Activated CD4-positive, alpha-beta memory T cell treated with anti-CD3 and anti-CD28 coated beads, Interleukin-2, amount 10 ng/mL, durations not matched to agents 7 days and 5 days (primary cell): Measurements from ENCODE around the gene SHBG. TPM values are rescaled to one million over a fixed set of nuclear protein-coding genes. Genes with fewer than 3 reads are reported as not detected.
"Not testable (repeated sequence)": the region's sequence is repeated elsewhere in the genome, so short reads cannot be mapped to it uniquely, and the experiment has no call there.

Source experiments
- CTCF ChIA-PET: fragments of 350-600 bp; sonication (Branson Sonifier 250); formaldehyde crosslinking; loops from one replicate; lab custom pipeline; 2021; ENCODE audit warnings: antibody characterized with exemption, inconsistent platforms; lab: Charles Lee
- POLR2A ChIA-PET: fragments of 350-600 bp; sonication (Branson Sonifier 250); formaldehyde crosslinking; loops from one replicate; lab custom pipeline; 2021; ENCODE audit warnings: antibody characterized with exemption; lab: Charles Lee
- DNase-seq: peaks from one replicate; pipeline ENCODE4 v3.0.0-alpha.2; 2020
- H3K27ac Mint-ChIP-seq: one replicate; pipeline ENCODE4 v1.8.0; 2021; ENCODE audit warnings: mild to moderate bottlenecking, mixed read lengths
- H3K27me3 Mint-ChIP-seq: one replicate; pipeline ENCODE4 v1.8.0; 2021; ENCODE audit warnings: mixed read lengths
- H3K36me3 Mint-ChIP-seq: one replicate; pipeline ENCODE4 v1.8.0; 2021; ENCODE audit warnings: low read depth, mixed read lengths
- H3K4me1 Mint-ChIP-seq: one replicate; pipeline ENCODE4 v1.8.0; 2021; ENCODE audit warnings: mixed read lengths
- H3K4me3 Mint-ChIP-seq: one replicate; pipeline ENCODE4 v1.8.0; 2021; ENCODE audit warnings: mild to moderate bottlenecking, mixed read lengths
- H3K9me3 Mint-ChIP-seq: one replicate; pipeline ENCODE4 v1.8.0; 2021; ENCODE audit warnings: mixed read lengths
- total RNA-seq, 2 experiments: library from RNA; stranded (reverse); gene quantifications; one replicate each; pipeline ENCODE4 v1.2.3, GENCODE V29; 2021

SHBG gene
- total RNA-seq, 2 experiments from 2014 or later = not detected

DNA sequence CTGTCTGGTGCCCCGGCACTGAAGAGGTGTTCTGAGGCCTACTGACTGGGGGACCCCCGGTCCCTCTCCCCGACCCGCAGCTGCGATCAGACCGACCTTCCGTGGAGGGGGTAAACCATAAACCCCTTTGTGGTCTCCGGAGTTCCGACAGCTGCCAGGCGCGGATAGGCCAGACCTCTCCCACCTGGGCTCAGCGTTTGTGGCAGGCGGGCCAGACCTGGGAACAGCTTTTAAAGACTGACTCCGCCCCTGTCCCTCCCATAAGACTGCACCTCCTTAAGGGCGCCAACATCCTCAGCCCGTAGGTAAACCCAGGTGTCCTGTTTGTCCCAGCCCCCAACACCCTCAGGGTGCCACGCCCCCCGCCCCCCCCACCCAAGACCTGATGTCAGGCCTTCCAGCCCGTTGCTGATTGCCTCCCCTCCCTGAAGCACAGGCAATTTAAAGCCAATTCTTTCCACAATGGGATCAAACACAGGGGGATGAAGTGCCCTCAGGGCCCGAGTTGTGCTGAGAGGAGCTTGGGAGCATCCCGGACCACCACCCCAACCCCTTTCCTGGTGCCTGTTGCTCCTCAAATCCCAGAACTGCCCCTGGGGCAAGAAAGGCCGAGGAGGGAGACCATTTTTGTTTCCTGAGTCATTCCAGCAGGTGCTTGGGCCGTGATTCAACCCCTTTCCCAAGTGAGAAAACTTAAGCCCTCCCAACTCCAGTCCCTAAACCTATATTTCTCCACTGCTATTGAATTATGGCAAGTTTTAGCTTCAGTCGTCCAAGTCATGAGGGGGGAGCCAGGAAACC, 39.8 kb upstream of the SHBG start, which contains the start of gene SOX15:
TSS of gene SOX15 (minus strand) at position 204 of the 801 bp plus-strand sequence. CDS start 418 bp downstream, outside the sequence.
- Mint-ChIP-seq H3K4me1 (peaks cover 16% of the 10 kb centered on the region), H3K27ac (peak within 1 kb of the TSS; percentile 26), H3K4me3 (no peak within 1 kb of the TSS), H3K36me3 (peaks cover 61% of the 10 kb centered on the region), H3K27me3 (no peaks in the 10 kb centered on the region), H3K9me3 (no peaks in the 10 kb centered on the region)
- no peak for DNase-seq
- ChIA-PET POLR2A (interaction anchor here (0.8 to 2.3 kb wide), 7 partner anchors 10 to 98 kb away, joined by 3 to 17 read pairs (median 4); partner anchors contain the start of genes CD68, TP53 and WRAP53), CTCF (interaction anchor here (0.7 to 2.4 kb wide), 22 partner anchors 9 to 254 kb away, joined by 3 to 24 read pairs (median 4); partner anchors contain the start of genes ACAP1, CHRNB1, FXR2 and SENP3)

GRCh38 chr17:7590743-7591142, 39.2 kb upstream of the SHBG start:
- ChIA-PET POLR2A (interaction anchor here (0.8 to 2.1 kb wide), 4 partner anchors 11 to 97 kb away, joined by 3 to 8 read pairs (median 6); partner anchors contain the start of genes CD68, TP53 and WRAP53), CTCF (interaction anchor here (0.7 to 2.4 kb wide), 4 partner anchors 11 to 97 kb away, joined by 3 to 12 read pairs (median 8); partner anchors contain the start of genes SENP3 and TP53)
- Mint-ChIP-seq H3K9me3 (no peaks in the 10 kb centered on the region), H3K27ac (no peak overlapping the region), H3K4me3 (no peak overlapping the region), H3K4me1 (peaks cover 9% of the 10 kb centered on the region), H3K27me3 (no peaks in the 10 kb centered on the region), H3K36me3 (peaks cover 64% of the 10 kb centered on the region)
- DNase-seq = no peak

GRCh38 chr17:7591596-7591995, 38.3 kb upstream of the SHBG start:
- H3K4me3 Mint-ChIP-seq = no peak overlapping the region
- H3K4me1 Mint-ChIP-seq = peaks cover 4% of the 10 kb centered on the region
- ChIA-PET CTCF (no interaction called here), POLR2A (interaction anchor here (1.4 kb wide), 1 partner anchor 13 kb away, joined by 3 read pairs; the partner anchor contains the start of gene CD68)
- H3K9me3 Mint-ChIP-seq = no peaks in the 10 kb centered on the region
- H3K27ac Mint-ChIP-seq = no peak overlapping the region
- no peaks in the 10 kb centered on the region for H3K27me3 Mint-ChIP-seq
- peaks cover 68% of the 10 kb centered on the region for H3K36me3 Mint-ChIP-seq
- no peak for DNase-seq

GRCh38 chr17:7592422-7593021, 37.4 kb upstream of the SHBG start:
- H3K9me3 Mint-ChIP-seq = no peaks in the 10 kb centered on the region
- DNase-seq = no peak
- peaks cover 2% of the 10 kb centered on the region for H3K4me1 Mint-ChIP-seq
- ChIA-PET CTCF (interaction anchor here (0.6 kb wide), 1 partner anchor 23 kb away, joined by 3 read pairs; no protein-coding TSS in a partner anchor), POLR2A (interaction anchor here (1.1 to 3.1 kb wide), 3 partner anchors 8 to 95 kb away, joined by 3 to 21 read pairs (median 4); partner anchors contain the start of genes CD68, MPDU1 and TP53)
- H3K4me3 Mint-ChIP-seq = no peak overlapping the region
- no peak overlapping the region for H3K27ac Mint-ChIP-seq
- peaks cover 66% of the 10 kb centered on the region for H3K36me3 Mint-ChIP-seq
- H3K27me3 Mint-ChIP-seq = no peaks in the 10 kb centered on the region

GRCh38 chr17:7593296-7593695, 36.6 kb upstream of the SHBG start:
- DNase-seq = no peak
- no peak overlapping the region for H3K4me3 Mint-ChIP-seq
- no peak overlapping the region for H3K27ac Mint-ChIP-seq
- peaks cover 60% of the 10 kb centered on the region for H3K36me3 Mint-ChIP-seq
- H3K4me1 Mint-ChIP-seq = peaks cover 2% of the 10 kb centered on the region
- ChIA-PET CTCF (no interaction called here), POLR2A (interaction anchor here (1.1 to 3.1 kb wide), 2 partner anchors 9 to 94 kb away, joined by 4 to 21 read pairs; partner anchors contain the start of genes MPDU1 and TP53)
- H3K9me3 Mint-ChIP-seq = no peaks in the 10 kb centered on the region
- no peaks in the 10 kb centered on the region for H3K27me3 Mint-ChIP-seq

- H3K27ac Mint-ChIP-seq, CTCF ChIA-PET, H3K4me1 Mint-ChIP-seq, DNase-seq, H3K4me3 Mint-ChIP-seq, H3K9me3 Mint-ChIP-seq, POLR2A ChIA-PET, H3K27me3 Mint-ChIP-seq: not testable (repeated sequence)
- peaks cover 63% of the 10 kb centered on the region for H3K36me3 Mint-ChIP-seq
These were observed 32.4 kb upstream of the SHBG start for GRCh38 chr17:7597561-7597960.

- Mint-ChIP-seq H3K27me3 (no peaks in the 10 kb centered on the region), H3K27ac (no peak overlapping the region), H3K4me3 (no peak overlapping the region), H3K4me1 (peaks cover 5% of the 10 kb centered on the region), H3K36me3 (peaks cover 38% of the 10 kb centered on the region), H3K9me3 (no peaks in the 10 kb centered on the region)
- ChIA-PET POLR2A (interaction anchor here (1.0 kb wide), 1 partner anchor 78 kb away, joined by 3 read pairs; no protein-coding TSS in a partner anchor), CTCF (no interaction called here)
- DNase-seq = no peak
These were observed 23.7 kb upstream of the SHBG start for GRCh38 chr17:7606280-7606679.

DNA sequence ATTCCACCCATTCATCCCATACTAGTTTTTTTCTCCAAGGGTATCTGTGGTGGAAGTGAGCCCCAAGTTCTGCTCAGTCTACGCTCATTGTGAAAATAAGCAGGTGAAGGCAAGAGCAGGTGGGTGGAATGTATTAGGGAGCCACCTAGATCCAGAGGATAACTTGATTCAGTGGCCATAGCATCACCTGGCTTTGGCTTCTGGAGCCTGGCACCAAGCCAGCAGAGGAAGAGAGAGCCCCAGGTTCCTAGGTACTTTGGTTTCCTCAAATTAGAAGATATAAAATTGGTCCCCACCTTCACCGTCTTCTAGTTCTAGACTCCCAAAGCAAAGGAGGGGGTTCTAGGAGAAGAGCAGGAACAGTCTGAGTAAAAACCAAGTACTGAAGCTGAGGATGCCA, 19.3 kb upstream of the SHBG start:
- no peak for DNase-seq
- Mint-ChIP-seq H3K36me3 (peaks cover 19% of the 10 kb centered on the region), H3K27me3 (no peaks in the 10 kb centered on the region), H3K27ac (no peak overlapping the region), H3K9me3 (no peaks in the 10 kb centered on the region), H3K4me3 (no peak overlapping the region), H3K4me1 (peaks cover 30% of the 10 kb centered on the region)
- ChIA-PET POLR2A (interaction anchor here (1.2 to 2.0 kb wide), 2 partner anchors 27 to 31 kb away, joined by 3 to 8 read pairs; partner anchors contain the start of genes CD68 and MPDU1), CTCF (interaction anchor here (0.6 to 1.4 kb wide), 2 partner anchors 10 to 379 kb away, joined by 3 read pairs; no protein-coding TSS in a partner anchor)

DNA sequence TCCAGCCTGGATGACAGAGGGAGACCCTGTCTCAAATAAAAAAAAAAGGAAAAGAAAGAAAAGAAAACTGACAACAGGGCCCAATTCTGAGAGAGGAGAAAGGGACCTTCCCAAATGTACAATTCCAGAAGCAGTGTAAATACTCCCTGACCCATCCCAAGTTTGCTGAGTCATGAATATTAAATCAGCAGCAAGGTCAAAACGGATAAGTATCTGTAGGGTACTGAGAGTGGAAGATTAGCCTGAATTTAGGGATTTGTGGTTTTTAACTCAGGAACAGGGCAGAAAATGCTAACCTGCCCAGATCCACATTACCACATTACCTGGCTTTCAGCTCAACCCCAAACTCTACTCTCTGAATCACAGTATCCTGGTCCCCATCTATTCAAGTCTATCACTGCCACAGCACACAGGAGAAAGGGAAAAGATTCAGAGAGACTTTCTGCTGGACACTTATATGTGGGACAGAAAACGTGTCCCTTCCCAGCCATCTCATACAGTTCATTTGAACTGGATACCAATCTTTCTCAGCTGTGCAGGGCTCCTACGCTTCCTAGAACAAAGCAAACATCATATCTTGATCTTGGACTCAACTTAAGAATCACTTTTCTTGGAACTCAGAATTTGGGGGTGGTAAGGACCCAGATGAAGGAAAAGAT, 18.2 kb upstream of the SHBG start:
- Mint-ChIP-seq H3K27ac (peak overlapping the region; percentile 55), H3K4me1 (peaks cover 30% of the 10 kb centered on the region), H3K9me3 (no peaks in the 10 kb centered on the region), H3K27me3 (no peaks in the 10 kb centered on the region), H3K36me3 (peaks cover 16% of the 10 kb centered on the region), H3K4me3 (peak overlapping the region; percentile 39)
- CTCF ChIA-PET = interaction anchor here (0.8 to 5.1 kb wide), 2 partner anchors 51 to 75 kb away, joined by 3 to 56 read pairs; partner anchors contain the start of genes TP53 and WRAP53
- no peak for DNase-seq
- POLR2A ChIA-PET = interaction anchor here (1.2 to 2.0 kb wide), 5 partner anchors 28 to 208 kb away, joined by 3 to 8 read pairs (median 3); partner anchors contain the start of genes CD68, MPDU1, TMEM256 and WRAP53

GRCh38 chr17:7612294-7612640, 17.7 kb upstream of the SHBG start:
- H3K27ac Mint-ChIP-seq = peak overlapping the region; percentile 55
- POLR2A ChIA-PET = interaction anchor here (1.2 kb wide), 3 partner anchors 76 to 208 kb away, joined by 3 to 5 read pairs (median 3); partner anchors contain the start of genes TMEM256 and WRAP53
- H3K27me3 Mint-ChIP-seq = no peaks in the 10 kb centered on the region
- H3K4me1 Mint-ChIP-seq = peaks cover 30% of the 10 kb centered on the region
- peak overlapping the region; percentile 39 for H3K4me3 Mint-ChIP-seq
- H3K36me3 Mint-ChIP-seq = peaks cover 16% of the 10 kb centered on the region
- DNase-seq = no peak
- no peaks in the 10 kb centered on the region for H3K9me3 Mint-ChIP-seq
- CTCF ChIA-PET = interaction anchor here (0.8 to 5.1 kb wide), 2 partner anchors 52 to 74 kb away, joined by 3 to 56 read pairs; partner anchors contain the start of genes TP53 and WRAP53

DNA sequence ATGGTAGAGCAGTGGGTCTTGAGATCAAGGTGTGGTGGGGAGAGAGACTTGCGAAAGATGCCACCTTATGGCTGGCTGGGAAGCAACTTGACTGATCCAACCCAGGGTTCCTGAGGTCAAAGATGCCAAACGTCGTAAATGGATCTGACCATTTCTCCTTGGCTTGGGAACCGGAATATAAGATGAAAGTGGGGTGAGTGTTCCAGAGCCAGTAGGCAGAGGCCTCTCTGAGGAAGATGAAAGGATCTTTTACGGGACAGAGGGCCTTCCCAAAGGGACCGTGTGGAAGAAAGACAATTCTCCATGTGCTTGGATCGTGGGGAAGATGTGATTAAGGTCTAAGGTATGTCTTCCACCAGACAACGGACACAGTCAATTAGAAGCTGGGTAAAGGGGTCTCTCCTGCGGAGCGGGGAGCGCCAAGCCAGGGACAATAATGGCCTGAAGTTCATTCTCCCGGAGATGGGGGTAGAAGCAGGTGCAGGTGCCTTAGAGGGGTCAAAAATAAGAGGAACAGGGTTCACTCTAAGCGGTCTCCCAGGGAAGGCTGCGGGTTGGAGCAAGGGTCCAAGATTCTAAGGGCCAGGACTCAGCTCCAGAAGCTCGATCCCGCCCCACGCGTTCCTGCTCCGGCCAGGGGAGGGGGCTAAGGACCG, 16.0 kb upstream of the SHBG start:
- peaks cover 16% of the 10 kb centered on the region for H3K36me3 Mint-ChIP-seq
- no peaks in the 10 kb centered on the region for H3K27me3 Mint-ChIP-seq
- peaks cover 30% of the 10 kb centered on the region for H3K4me1 Mint-ChIP-seq
- ChIA-PET CTCF (interaction anchor here (1.1 to 5.1 kb wide), 6 partner anchors 15 to 179 kb away, joined by 3 to 56 read pairs (median 4); partner anchors contain the start of genes TMEM102, TP53 and WRAP53), POLR2A (interaction anchor here (0.6 to 4.8 kb wide), 11 partner anchors 8 to 130 kb away, joined by 3 to 62 read pairs (median 4); partner anchors contain the start of genes CD68, MPDU1, POLR2A and SAT2)
- H3K9me3 Mint-ChIP-seq = no peaks in the 10 kb centered on the region
- no peak for DNase-seq
- peak overlapping the region; percentile 89 for H3K4me3 Mint-ChIP-seq
- peak overlapping the region; percentile 78 for H3K27ac Mint-ChIP-seq
